ENCODE measurements around the gene UBE2I. TPM values are rescaled to one million over a fixed set of nuclear protein-coding genes. Genes with fewer than 3 reads are reported as not detected.
A peak's percentile ranks its signal among the peaks of the same experiment; 100 is the strongest.

Gene UBE2I
- total RNA-seq, 1 donor, result 49.2 TPM

- Histone ChIP-seq H2AFZ (ENCODE audit: low read length) (no peak overlapping the region), H3K27ac (ENCODE audit: low read depth, low read length) (no peak overlapping the region), H3K36me3 (ENCODE audit: insufficient read depth, low read length) (peaks cover 51% of the 10 kb centered on the region), H3K79me2 (ENCODE audit: insufficient read depth, low read length) (peaks cover 97% of the 10 kb centered on the region), H4K20me1 (ENCODE audit: insufficient read depth, low read length) (peaks cover 79% of the 10 kb centered on the region), H3K4me3 (ENCODE audit: insufficient read depth, low read length) (no peak overlapping the region), H3K4me1 (ENCODE audit: insufficient read depth, low read length) (peaks cover 23% of the 10 kb centered on the region), H3K4me2 (ENCODE audit: insufficient read depth, low read length) (no peak overlapping the region), H3K9me3 (ENCODE audit: low read depth, low read length) (no peaks in the 10 kb centered on the region), H3K27me3 (ENCODE audit: insufficient read depth, low read length) (no peaks in the 10 kb centered on the region)
- no peak for TF ChIP-seq CTCF (IDR thresholded peaks at IDR 0.05; ENCODE audit: extremely low read depth, low read depth, low read length)
- DNase-seq (ENCODE audit: insufficient read length, low spot score, missing footprints), result peak; percentile 75
Measured at GRCh38 chr16:1314399-1315068, 5.1 kb downstream of the UBE2I start.

- Histone ChIP-seq H3K9me3 (ENCODE audit: low read depth, low read length) (no peaks in the 10 kb centered on the region), H2AFZ (ENCODE audit: low read length) (no peak overlapping the region), H3K4me3 (ENCODE audit: insufficient read depth, low read length) (no peak overlapping the region), H3K4me1 (ENCODE audit: insufficient read depth, low read length) (peaks cover 23% of the 10 kb centered on the region), H4K20me1 (ENCODE audit: insufficient read depth, low read length) (peaks cover 84% of the 10 kb centered on the region), H3K27ac (ENCODE audit: low read depth, low read length) (no peak overlapping the region), H3K79me2 (ENCODE audit: insufficient read depth, low read length) (peaks cover 98% of the 10 kb centered on the region), H3K27me3 (ENCODE audit: insufficient read depth, low read length) (no peaks in the 10 kb centered on the region), H3K4me2 (ENCODE audit: insufficient read depth, low read length) (no peak overlapping the region), H3K36me3 (ENCODE audit: insufficient read depth, low read length) (peaks cover 59% of the 10 kb centered on the region)
- peak; percentile 74 for DNase-seq (ENCODE audit: insufficient read length, low spot score, missing footprints)
- TF ChIP-seq CTCF (IDR thresholded peaks at IDR 0.05; ENCODE audit: extremely low read depth, low read depth, low read length), result no peak
Measured at GRCh38 chr16:1315081-1316032, 5.9 kb downstream of the UBE2I start.

GRCh38 chr16:1316033-1316405, 6.6 kb downstream of the UBE2I start:
- no peak for TF ChIP-seq CTCF (IDR thresholded peaks at IDR 0.05; ENCODE audit: extremely low read depth, low read depth, low read length)

More at GRCh38 chr16:1316033-1316405, 6.6 kb downstream of the UBE2I start:
- Histone ChIP-seq H3K27ac (ENCODE audit: low read depth, low read length) (no peak overlapping the region), H2AFZ (ENCODE audit: low read length) (no peak overlapping the region), H3K9me3 (ENCODE audit: low read depth, low read length) (no peaks in the 10 kb centered on the region), H3K36me3 (ENCODE audit: insufficient read depth, low read length) (peaks cover 66% of the 10 kb centered on the region), H3K4me2 (ENCODE audit: insufficient read depth, low read length) (no peak overlapping the region), H3K79me2 (ENCODE audit: insufficient read depth, low read length) (peaks cover 94% of the 10 kb centered on the region), H3K4me1 (ENCODE audit: insufficient read depth, low read length) (peaks cover 17% of the 10 kb centered on the region), H3K4me3 (ENCODE audit: insufficient read depth, low read length) (no peak overlapping the region), H4K20me1 (ENCODE audit: insufficient read depth, low read length) (peaks cover 83% of the 10 kb centered on the region), H3K27me3 (ENCODE audit: insufficient read depth, low read length) (no peaks in the 10 kb centered on the region)
- peak; percentile 79 for DNase-seq (ENCODE audit: insufficient read length, low spot score, missing footprints)
